MM.1S (cell line): ENCODE measurements around the gene KCNIP4.

ENCODE experiments used
- EZH2 ChIP-seq: fragments of 300-600 bp; sonication (generic); optimal IDR thresholded peaks from 2 replicates; pipeline ENCODE3; 2017; ENCODE audit warnings: low read depth, mild to moderate bottlenecking, antibody characterized with exemption, low read length, mixed read lengths
- EZH2phosphoT487 ChIP-seq: fragments of 300-600 bp; sonication (generic); IDR thresholded peaks from 2 replicates; pipeline ENCODE4 v1.6.1; 2018; ENCODE audit warnings: antibody characterized with exemption, low read length
- TF ChIP-seq, protein P1 (sequence below): fragments of 300-600 bp; sonication (generic); IDR thresholded peaks from 2 replicates; pipeline ENCODE4 v1.5.1; 2016; ENCODE audit warnings: antibody characterized with exemption, low read length, mixed read lengths

DNA sequence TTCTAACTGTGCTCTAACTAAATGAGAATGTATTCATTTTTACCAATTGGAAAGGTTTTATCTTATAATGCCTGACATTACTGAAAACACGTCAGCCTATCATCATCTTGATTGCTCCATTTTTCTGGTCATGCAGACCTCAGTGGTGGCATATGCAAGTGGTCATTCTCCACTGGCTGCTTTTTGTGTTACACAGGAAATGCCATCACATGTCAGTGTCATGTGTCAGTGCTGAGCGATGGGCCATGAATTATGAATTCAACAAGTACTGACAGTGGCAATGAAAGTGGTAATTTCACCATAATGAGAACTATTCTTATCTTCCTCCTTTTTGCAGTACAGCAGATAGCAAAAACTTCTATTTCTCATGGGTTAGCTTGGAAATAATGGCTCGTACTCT, 1057.8 kb downstream of the KCNIP4 start:
- TF ChIP-seq, protein P1, sequence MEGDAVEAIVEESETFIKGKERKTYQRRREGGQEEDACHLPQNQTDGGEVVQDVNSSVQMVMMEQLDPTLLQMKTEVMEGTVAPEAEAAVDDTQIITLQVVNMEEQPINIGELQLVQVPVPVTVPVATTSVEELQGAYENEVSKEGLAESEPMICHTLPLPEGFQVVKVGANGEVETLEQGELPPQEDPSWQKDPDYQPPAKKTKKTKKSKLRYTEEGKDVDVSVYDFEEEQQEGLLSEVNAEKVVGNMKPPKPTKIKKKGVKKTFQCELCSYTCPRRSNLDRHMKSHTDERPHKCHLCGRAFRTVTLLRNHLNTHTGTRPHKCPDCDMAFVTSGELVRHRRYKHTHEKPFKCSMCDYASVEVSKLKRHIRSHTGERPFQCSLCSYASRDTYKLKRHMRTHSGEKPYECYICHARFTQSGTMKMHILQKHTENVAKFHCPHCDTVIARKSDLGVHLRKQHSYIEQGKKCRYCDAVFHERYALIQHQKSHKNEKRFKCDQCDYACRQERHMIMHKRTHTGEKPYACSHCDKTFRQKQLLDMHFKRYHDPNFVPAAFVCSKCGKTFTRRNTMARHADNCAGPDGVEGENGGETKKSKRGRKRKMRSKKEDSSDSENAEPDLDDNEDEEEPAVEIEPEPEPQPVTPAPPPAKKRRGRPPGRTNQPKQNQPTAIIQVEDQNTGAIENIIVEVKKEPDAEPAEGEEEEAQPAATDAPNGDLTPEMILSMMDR, result no peak
- TF ChIP-seq EZH2 (no peak), EZH2phosphoT487 (no peak)
